SK-MEL-5 (cell line): ENCODE data around the gene LRRIQ1. TPM values are rescaled to one million over a fixed set of nuclear protein-coding genes. Genes with fewer than 3 reads are reported as not detected.

Experiments
- DNase-seq: peaks from one replicate; pipeline ENCODE4 v3.0.0-alpha.2; 2016; ENCODE audit warnings: low read depth, low spot score
- in situ Hi-C: cut with HindIII; loops from 2 replicates; pipeline ENCODE4 v1.10.0; 2016; ENCODE audit warnings: low sequenced_read_pairs, high pct_unique_total_duplicates, low pct_unique_long_range_greater_than_20kb
- total RNA-seq: library from RNA; depleted of rRNA; stranded (reverse); fragments of >200 nt; shearing (Covaris generic); gene quantifications from 2 replicates; pipeline ENCODE4 v1.2.3, GENCODE V29; 2014

LRRIQ1 gene
- total RNA-seq, 1 experiment from 2014 or later = 0.95 TPM

DNA sequence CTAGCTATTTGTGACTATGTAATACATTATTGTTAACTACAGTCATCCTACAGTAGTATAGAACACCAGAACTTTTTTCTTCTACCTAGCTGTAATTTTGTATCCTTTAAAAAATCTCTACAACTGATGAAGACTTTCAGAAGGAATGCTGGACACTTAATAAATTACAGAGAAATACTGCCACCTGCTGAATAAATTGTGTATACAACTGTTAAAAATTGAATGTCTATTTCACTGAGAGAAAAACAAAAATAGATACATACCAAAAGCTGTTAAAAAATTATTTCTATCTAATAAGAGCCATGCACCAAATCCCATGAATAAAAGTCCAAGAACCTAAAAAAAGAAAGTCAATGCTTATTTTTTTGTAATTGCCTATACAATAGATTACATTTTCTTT lies 6.7 kb upstream of the LRRIQ1 start:
- in situ Hi-C loops = no loop called here
- DNase-seq = peak; percentile 69

DNA sequence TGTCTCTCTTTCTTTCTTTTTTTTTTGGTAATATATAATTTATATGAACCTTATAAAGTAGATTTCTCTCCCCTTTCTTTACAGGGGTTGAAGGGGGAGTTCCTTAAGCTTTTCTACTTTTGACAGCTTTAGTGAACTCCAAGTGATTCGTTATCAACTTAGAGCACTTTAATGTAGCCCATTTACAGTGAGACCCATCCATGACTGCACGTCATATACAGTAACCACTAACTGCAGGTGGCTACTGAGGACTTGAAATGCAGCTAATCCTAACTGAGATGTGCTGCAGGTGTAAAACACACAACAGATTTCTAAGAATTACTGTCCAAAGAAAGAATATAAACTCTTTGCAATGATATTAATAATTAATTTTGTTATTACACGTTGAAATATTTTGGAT lies 582 bp downstream of the LRRIQ1 start:
- DNase-seq = no peak
- in situ Hi-C loops = loop anchor here (10.0 kb wide), 1 partner anchor 152 kb away; no protein-coding TSS in a partner anchor

DNA sequence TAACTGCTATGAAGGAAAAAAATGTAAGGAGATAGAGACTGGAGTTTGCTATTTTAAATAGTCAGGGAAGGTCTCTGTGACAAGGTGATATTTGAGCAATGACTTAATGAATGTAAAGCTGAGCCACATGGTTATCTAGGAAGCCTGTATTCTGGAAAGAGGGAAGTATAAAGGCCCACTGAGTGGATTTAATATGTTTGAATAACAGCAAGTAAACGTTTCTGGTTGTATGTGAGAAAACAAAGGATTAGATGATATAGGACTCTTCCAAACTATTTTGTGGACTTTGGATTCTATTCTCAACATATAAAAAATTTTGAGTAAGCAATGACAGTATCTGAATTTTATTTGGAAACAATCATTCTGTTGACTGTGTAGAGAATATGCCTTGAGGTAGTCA lies 5.2 kb downstream of the LRRIQ1 start:
- in situ Hi-C loops = no loop called here
- no peak for DNase-seq

DNA sequence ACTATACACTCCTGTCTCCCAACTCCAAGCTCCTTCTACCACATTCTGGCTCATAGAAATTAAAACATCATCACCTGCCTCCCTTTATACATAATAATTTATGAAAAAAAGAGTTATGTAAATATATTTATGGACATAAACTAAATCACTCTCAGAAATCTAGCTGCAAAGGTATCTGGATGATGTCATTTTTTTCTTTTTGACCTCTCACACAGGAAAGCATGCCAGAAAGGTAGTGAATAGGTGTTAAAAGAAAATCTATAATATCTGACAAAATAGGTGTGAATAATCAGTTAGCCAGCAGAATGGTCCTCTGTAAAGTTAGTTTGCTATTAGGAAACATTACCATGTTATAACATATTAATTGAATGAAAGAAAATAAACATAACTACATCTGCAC lies 7.7 kb downstream of the LRRIQ1 start:
- no peak for DNase-seq
- in situ Hi-C loops = no loop called here

DNA sequence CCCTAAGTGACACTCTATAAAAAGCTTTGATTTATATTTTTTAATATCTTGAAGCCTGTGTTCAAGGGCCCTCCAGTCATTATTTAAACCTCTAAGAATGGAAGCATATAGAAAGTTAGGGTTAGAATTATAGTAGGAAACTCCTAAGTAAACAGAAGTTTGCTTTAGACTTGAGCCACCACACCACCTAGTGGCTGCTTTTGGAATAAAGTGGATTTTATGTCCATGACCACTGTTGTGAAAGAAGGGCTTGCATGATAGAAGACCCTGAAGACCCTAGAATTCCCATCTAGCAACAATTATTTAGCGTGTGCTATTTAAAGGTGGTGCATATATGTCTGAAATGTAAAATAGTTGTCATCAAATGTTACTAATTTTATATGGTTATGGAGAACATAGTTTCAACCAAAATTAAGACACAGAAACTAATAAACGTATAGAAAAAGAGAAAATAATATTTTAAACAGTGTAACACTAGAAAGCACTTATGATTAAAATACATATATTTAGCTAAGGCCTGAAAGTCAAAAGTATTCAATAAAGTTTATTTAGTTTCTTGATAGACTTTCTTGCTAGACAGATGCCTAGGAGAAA lies 21.3 kb downstream of the LRRIQ1 start:
- DNase-seq = peak; percentile 72
- in situ Hi-C loops = no loop called here

DNA sequence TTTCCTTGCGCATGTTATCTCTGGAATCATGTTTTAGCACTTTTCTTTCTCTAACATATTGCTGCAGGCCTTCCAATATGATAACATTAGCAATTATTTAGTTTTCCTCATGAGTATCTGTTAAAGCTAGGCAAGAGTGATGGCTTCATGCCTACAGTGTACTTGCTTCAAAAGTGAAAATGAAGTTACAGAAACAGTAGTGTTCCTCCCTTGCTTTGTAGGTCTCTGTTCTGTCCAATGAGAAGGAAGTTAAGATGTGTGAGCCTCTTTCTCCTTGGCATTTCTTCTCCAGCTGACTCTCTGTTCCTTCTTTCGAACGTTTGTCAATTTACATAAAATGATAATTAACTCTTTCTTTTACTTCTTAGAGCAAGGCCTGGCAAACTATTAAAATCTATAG lies 22.2 kb downstream of the LRRIQ1 start:
- DNase-seq = no peak
- in situ Hi-C loops = no loop called here

DNA sequence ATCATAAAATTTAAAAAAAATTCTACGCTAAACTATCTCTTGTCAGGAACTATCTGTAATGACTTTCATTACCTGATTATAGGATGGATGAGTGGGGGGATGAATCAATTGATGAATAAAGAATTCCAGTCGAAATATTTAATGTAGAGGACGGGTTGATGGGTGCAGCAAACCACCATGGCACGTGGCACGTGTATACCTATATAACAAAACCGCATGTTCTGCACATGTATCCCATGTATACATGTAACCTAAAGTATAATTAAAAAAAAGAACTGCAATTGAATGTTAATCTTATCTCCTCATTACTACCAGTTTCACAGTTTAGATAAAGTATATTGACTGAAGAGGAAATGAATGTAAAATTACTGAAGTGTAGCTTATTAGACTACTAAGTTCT lies 23.4 kb downstream of the LRRIQ1 start:
- in situ Hi-C loops = no loop called here

DNA sequence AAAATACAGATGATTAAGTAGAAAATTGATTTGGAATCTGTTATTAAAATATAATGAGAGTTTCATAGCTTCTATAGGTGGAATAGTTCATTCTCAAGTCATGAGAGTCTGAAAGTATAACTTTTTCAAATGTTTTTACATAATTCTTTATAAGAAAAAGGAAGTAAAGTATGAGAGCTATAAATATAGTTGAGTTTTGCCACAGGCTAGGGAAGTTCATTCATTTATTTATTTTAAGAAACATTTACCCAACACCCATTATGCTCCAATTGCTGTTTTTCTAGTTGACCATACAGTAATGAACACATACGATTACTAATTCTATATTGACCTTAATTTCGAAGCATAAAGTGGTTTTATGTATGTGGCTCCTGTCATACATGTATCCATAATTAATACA lies 24.8 kb downstream of the LRRIQ1 start:
- no peak for DNase-seq
- in situ Hi-C loops = no loop called here

More for the DNA sequence above, 23.4 kb downstream of the LRRIQ1 start:
- DNase-seq = no peak

DNA sequence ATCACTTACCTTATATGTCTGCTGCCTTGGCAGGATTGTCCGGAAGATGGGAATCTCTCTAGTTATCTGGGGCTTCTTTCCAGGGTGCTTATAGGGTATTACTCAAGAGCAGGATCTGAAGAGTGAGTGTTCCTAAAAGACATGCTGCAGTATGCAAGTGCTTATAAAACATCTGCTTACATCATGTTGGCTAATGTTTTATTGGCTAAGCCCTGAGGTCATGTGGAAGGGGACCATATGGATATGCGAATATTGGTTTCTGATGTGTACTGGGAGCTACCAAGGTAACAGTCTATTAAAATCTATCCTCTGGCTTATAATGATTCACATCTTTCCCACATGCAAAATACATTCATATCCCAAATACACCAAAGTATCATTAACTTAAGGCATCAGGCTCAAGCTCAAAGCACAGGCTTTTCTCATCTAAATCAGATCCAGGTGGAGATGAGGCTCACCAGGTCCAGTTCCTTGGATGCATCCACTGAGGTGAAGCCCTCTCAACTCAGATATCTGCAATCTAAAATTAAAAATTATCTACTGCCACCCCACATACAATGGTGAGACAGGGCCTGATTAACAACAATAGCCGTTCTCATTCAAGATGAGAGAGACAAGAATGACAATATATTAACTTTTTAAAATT lies 29.8 kb downstream of the LRRIQ1 start:
- in situ Hi-C loops = no loop called here
- no peak for DNase-seq

DNA sequence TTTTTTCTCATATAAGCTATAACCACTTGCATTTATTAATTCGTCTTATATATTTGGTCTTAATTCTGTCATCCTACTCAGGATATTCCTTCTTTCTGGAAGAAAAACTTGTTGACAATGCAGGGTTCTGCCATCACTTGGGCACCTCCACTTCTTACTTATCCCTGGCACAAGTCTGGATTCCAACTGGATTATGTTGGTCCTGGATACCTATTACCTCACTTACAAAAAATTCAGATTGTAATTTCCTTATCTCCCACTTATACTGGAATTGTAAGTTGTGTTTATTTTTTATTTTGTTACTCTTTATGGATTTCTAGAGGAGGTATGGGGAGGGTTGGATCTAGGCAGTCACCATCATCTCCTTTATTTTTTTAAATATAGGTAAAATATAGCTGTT lies 36.7 kb downstream of the LRRIQ1 start:
- DNase-seq = no peak
- in situ Hi-C loops = no loop called here

DNA sequence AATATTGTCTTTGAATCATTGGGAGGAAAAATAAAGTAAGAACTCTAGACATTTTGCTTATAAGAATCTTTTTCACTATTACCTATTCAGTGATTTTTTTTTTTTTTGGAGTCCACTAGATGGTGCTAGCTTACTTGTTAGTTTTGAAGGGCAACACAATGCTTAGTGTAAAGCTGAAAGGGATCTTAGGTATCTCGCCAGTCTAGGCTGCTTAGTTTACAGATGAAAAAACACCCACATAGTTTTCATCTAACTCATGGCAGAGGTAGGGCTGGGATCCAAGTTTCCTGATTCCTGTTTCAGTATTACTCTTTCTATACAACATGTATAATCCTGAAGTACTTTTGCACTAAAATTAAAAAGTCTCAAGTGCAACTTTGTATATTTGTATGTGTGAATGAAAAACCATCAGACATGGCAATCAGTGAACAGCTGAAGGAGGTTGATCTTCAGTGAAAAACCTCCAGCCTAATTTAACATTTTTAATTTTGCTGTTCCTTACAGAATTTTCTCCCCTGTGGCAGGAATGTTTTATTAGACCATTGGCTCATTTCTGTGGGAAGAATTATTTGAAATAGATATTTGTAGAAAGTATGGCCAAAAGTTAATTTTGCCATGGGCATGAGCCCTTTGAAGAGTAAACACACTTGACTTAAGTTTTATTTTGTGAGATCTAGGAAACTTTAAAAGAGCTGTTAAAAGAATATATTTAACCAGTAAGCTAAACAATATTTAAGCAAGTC lies 40.7 kb downstream of the LRRIQ1 start:
- in situ Hi-C loops = no loop called here
- DNase-seq = peak; percentile 84

DNA sequence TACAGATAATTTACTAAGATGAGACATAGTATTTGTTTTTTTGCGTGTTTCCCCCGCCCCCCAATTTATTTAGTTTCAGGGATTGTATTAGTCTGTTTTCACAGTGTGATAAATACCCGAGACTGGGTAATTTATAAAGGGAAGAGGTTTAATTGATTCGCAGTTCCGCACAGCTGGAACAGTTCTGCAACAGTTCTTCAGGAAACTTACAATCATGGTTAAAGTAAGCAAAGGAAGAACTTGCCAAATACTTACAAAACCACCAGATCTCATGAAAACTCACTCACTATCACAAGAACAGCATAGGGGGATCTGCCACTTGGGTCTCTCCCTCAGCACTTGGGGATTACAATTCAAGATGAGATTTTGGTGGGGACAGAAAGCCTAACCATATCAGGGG lies 48.9 kb downstream of the LRRIQ1 start:
- no peak for DNase-seq
- in situ Hi-C loops = no loop called here

DNA sequence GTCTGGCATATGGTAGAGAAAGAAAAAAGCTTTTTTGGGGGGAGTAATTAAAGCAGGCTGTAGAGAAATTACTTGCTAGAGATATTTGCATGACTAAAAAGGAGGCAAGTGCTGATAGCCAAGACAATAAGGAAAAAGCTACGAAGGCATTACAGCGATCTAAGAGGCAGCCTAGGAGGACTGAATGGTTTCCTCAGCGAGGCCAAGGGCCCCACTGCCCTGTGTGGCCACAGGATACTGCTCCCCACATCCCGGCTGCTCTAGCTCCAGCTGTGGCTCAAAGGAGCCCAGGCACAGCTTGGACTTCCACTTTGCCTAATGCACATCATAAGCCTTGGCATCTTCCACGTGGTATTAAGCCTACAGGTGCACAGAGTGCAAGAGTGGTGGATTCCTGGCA lies 53.6 kb downstream of the LRRIQ1 start:
- in situ Hi-C loops = no loop called here
- DNase-seq = no peak

DNA sequence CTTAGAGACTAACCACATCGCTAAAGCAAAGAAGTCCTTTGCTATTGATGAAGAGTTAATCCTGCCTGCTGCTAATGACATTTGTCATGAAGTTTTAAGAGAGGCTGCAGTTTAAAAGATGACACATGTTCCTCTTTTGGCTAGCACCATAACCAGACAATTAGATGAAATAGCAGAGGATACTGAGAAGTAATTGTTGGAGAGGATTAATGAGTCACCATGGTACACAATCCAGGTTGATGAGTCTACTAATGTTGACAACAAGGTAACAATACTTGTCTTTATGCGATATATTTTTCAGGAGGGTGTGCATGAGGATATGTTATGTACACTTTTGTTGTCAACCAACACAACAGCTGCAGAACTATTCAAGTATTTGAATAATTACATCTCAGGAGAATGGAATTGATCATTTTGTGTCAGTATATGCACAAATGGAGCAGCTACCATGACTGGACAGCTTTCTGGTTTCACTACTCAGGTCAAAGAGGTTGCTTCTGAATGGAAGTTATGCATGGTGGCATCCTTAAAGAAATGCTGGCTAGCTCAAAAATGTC lies 56.7 kb downstream of the LRRIQ1 start:
- in situ Hi-C loops = no loop called here
- no peak for DNase-seq

DNA sequence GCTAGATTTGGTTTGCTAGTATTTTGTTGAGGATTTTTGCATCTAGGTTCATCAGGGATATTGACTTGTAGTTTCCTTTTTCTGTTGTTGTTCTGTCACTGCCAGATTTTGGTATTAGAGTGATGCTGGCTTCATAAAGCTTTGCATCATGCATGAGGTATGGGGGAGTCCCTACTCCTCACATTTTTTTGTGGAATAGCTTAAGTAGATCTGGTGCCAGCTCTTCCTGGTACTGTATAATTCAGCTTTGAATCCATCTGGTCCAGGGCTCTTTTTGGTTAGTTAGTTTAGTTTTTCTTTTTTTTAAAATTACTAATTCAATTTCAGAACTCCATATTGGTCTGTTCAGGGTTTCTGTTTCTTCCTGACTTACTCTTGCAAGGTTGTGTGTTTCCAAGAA lies 59.4 kb downstream of the LRRIQ1 start:
- in situ Hi-C loops = no loop called here

DNA sequence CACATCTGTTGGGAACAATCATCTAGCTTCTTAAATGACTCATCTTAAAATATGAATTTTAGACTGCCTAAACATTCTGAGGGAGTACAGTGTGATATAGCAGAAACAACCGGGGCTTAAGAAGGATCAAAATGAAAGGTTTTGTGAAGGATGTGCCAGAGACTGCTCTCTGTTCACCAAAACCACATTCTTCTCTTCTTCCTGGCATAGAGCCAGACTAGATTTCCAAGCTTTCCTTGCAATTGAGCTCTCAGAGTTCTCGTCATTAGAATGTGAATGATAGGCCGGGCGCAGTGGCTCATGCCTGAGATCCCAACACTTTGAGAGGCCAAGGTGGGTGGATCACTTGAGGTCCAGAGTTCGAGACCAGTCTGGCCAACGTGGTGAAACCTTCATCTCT lies 94.5 kb downstream of the LRRIQ1 start:
- DNase-seq = no peak
- in situ Hi-C loops = no loop called here

More for the DNA sequence above, 59.4 kb downstream of the LRRIQ1 start:
- no peak for DNase-seq

DNA sequence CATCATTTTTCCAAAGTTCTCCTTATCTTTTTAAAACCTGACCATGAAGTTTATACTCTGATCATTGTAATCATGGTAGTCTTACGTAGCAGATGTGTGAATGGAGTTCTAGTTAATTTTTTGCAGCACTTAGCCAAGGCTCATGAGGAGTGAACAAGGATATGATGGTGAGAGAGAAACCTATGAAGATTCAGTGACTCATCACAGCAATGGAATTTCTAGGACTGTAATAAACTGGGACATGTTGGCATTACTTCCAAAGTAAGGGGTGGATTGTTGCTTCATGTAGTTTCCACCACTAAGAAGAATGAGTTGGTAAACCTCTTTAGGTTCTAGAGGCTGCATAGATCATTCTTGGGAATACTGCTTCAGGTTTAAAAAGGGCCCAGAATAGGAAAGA lies 102.7 kb downstream of the LRRIQ1 start:
- no peak for DNase-seq
- in situ Hi-C loops = no loop called here

DNA sequence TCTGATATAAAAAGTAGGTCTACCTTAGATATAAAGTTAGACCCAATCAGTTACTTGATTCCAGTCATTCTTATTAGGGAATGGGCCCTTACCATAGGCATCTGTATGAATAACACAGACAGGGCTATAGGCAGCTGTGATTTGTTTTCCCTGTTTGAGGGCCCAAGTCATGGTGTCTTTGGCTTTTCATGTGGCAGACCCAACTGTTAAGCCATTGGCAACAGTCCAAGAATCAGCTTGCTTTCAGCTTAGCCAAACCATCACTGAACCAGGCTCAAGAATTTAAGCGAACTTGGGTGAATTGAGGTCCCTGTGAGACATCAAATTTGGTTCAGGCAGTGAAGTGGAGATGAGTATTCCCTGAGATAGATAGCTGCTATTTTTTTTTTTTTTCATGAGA lies 111.2 kb downstream of the LRRIQ1 start:
- DNase-seq = no peak
- in situ Hi-C loops = no loop called here

DNA sequence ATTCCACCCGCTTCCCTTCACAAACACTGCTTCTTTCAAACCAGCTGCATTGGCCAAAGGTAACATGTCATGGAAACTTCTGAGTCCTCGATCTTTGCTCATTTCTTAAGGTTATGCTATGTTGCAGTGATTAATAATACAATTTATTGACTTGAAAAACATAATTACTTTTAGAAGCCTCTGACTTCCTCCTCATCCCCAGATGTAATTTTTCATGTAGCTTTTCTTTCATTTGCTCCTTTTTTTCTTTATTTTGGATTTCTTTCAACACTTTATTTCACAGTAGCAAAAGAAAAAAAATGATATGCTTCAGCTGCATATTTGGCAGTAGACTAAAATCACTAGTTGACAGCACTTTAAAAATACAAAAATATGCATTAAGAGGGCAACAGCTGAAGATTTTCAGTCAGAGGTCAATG lies 116.2 kb downstream of the LRRIQ1 start:
- in situ Hi-C loops = loop anchor here (25.0 kb wide), 1 partner anchor 260 kb away; no protein-coding TSS in a partner anchor
- DNase-seq = peak; percentile 24
